SK-N-SH treated with all-trans-retinoic acid at 6 μM for 48 hours (cell line): ENCODE results near the gene NUTF2.

ENCODE experiments used
- BACH2 ChIP-seq: fragments of 250-450 bp; sonication (Bioruptor Pico); IDR thresholded peaks from 2 replicates; pipeline ENCODE4 v1.9.0; 2021; ENCODE audit warnings: mild to moderate bottlenecking, borderline replicate concordance
- CREB5 ChIP-seq: fragments of 250-450 bp; sonication (Bioruptor Pico); IDR thresholded peaks from 2 replicates; pipeline ENCODE4 v1.5.1; 2020; ENCODE audit warnings: low read depth, mild to moderate bottlenecking, moderate library complexity
- GLIS3 ChIP-seq: fragments of 250-450 bp; sonication (Bioruptor Pico); IDR thresholded peaks from 2 replicates; pipeline ENCODE4 v1.5.0; 2020; ENCODE audit warnings: mild to moderate bottlenecking, moderate library complexity
- ISL1 ChIP-seq: fragments of 250-450 bp; sonication (Bioruptor Pico); IDR thresholded peaks from 2 replicates; pipeline ENCODE4 v2.1.2; 2022; ENCODE audit warnings: mild to moderate bottlenecking, moderate library complexity
- PATZ1 ChIP-seq: fragments of 250-450 bp; sonication (Bioruptor Pico); IDR thresholded peaks from 2 replicates; pipeline ENCODE4 v1.8.0; 2020; ENCODE audit warnings: mild to moderate bottlenecking, moderate library complexity, borderline replicate concordance
- PPARA ChIP-seq: fragments of 250-450 bp; sonication (Bioruptor Pico); IDR thresholded peaks from 2 replicates; pipeline ENCODE4 v1.5.0; 2020; ENCODE audit warnings: mild to moderate bottlenecking, borderline replicate concordance
- RARB ChIP-seq: fragments of 250-450 bp; sonication (Bioruptor Pico); IDR thresholded peaks from 2 replicates; pipeline ENCODE4 v1.8.0; 2021; ENCODE audit warnings: mild to moderate bottlenecking, moderate library complexity
- TSHZ2 ChIP-seq: fragments of 250-450 bp; sonication (Bioruptor Pico); IDR thresholded peaks from 2 replicates; pipeline ENCODE4 v1.5.0; 2020; ENCODE audit warnings: mild to moderate bottlenecking, moderate library complexity
- ZC3H10 ChIP-seq: fragments of 250-450 bp; sonication (Bioruptor Pico); IDR thresholded peaks from 2 replicates; pipeline ENCODE4 v1.5.1; 2021; ENCODE audit warnings: mild to moderate bottlenecking, moderate library complexity
- ZFP30 ChIP-seq: fragments of 450-650 bp; formaldehyde crosslinking; IDR thresholded peaks from 2 replicates; pipeline ENCODE4 v1.5.0; 2022; ENCODE audit warnings: mild to moderate bottlenecking, moderate library complexity
- ZNF565 ChIP-seq: fragments of 450-650 bp; formaldehyde crosslinking; conservative IDR thresholded peaks from 2 replicates; pipeline ENCODE4 v1.5.0; 2020; ENCODE audit warnings: low read depth, mild to moderate bottlenecking, moderate library complexity

GRCh38 chr16:67888331-67888730 is 41.6 kb downstream of the NUTF2 start:
- no peak for TF ChIP-seq PPARA (CRISPR knock-in tag)
- no peak for TF ChIP-seq ZNF565 (CRISPR knock-in tag)
- TF ChIP-seq TSHZ2: no peak
- TF ChIP-seq CREB5 (CRISPR knock-in tag): no peak
- TF ChIP-seq ZFP30 (CRISPR knock-in tag): no peak
- TF ChIP-seq RARB (CRISPR knock-in tag): no peak
- no peak for TF ChIP-seq BACH2
- TF ChIP-seq PATZ1 (CRISPR knock-in tag): no peak
- TF ChIP-seq ZC3H10 (CRISPR knock-in tag): no peak
- no peak for TF ChIP-seq GLIS3 (CRISPR knock-in tag)
- TF ChIP-seq ISL1: no peak
